ENCODE data around the gene PDE10A. TPM values are rescaled to one million over a fixed set of nuclear protein-coding genes. Genes with fewer than 3 reads are reported as not detected.
A peak's percentile ranks its signal among the peaks of the same experiment; 100 is the strongest.

PDE10A gene
- total and polyA plus RNA-seq, 2 of the 4 experiments (the other 2 are of a cell fraction), result 3.4 to 12.4 TPM

GRCh38 chr6:165487950-165488349, 175.1 kb downstream of the PDE10A start:
- no peak overlapping the region for H3K56ac ChIP-seq (ENCODE audit: extremely low read depth, insufficient read depth, low read length)
- H2BK20ac ChIP-seq (ENCODE audit: low read depth, low read length), result no peak overlapping the region
- H3K9me3 ChIP-seq (ENCODE audit: control insufficient read depth, insufficient read depth, low read length), result no peaks in the 10 kb centered on the region
- ATAC-seq (ENCODE audit: low read depth) (peak; percentile 43), DNase-seq (no peak)
- no peak overlapping the region for H4K8ac ChIP-seq (ENCODE audit: low read depth in 2 of 2, low read length in 2 of 2)
- no peak overlapping the region for H2BK5ac ChIP-seq (ENCODE audit: low read depth, low read length, poor library complexity, severe bottlenecking)
- H3K4me1 ChIP-seq (ENCODE audit: control insufficient read depth, insufficient read depth, low read length), result peaks cover 12% of the 10 kb centered on the region
- no peaks in the 10 kb centered on the region for H3K36me3 ChIP-seq (ENCODE audit: control insufficient read depth, insufficient read depth, low read length)
- no peak overlapping the region for H3K23ac ChIP-seq (ENCODE audit: low read depth, low read length)
- peaks cover 8 to 10% of the 10 kb centered on the region in 2 experiments; a peak in 2 of 4 replicates for H3K79me1 ChIP-seq (ENCODE audit: low read depth in 1 of 2, low read length in 2 of 2)
- H3K14ac ChIP-seq (replicated peaks; ENCODE audit: low read depth, low read length), result no peak overlapping the region
- no peak overlapping the region for H3K4me2 ChIP-seq (ENCODE audit: low read depth, low read length)
- no peak overlapping the region for H4K5ac ChIP-seq (ENCODE audit: low read depth, low read length)
- H4K91ac ChIP-seq (ENCODE audit: insufficient read depth, low read depth, low read length), result no peak overlapping the region
- no peak overlapping the region for H2BK120ac ChIP-seq (ENCODE audit: low read depth, low read length)
- intact Hi-C loops (cut with micrococcal nuclease) (no loop called here), dilution Hi-C loops (cut with HindIII; ENCODE audit: low sequenced_read_pairs, unreplicated experiment) (no loop called here), in situ Hi-C loops (cut with MboI; ENCODE audit: low sequenced_read_pairs) (no loop called here)
- no peaks in the 10 kb centered on the region for H4K20me1 ChIP-seq (ENCODE audit: insufficient read depth, low read length)
- H2BK15ac ChIP-seq (ENCODE audit: low read depth, low read length), result no peak overlapping the region
- no peak overlapping the region for H2AK9ac ChIP-seq (replicated peaks; ENCODE audit: low read depth, low read length, poor library complexity)
- TF ChIP-seq ELK1 (IDR thresholded peaks at IDR 0.05; ENCODE audit: borderline replicate concordance, low read depth, low read length) (no peak), MAZ (IDR thresholded peaks at IDR 0.05; ENCODE audit: borderline replicate concordance, low read depth, low read length) (no peak), CTCF (conservative IDR thresholded peaks at IDR 0.05; ENCODE audit: low read depth, low read length) (no peak), MAFK (IDR thresholded peaks at IDR 0.05; ENCODE audit: low read depth, low read length) (no peak), NFE2L2 (IDR thresholded peaks at IDR 0.05; ENCODE audit: low read depth, low read length) (no peak), RAD21 (IDR thresholded peaks at IDR 0.05; ENCODE audit: low read length) (no peak), CHD1 (IDR thresholded peaks at IDR 0.05; ENCODE audit: low read depth, low read length) (no peak), SMC3 (IDR thresholded peaks at IDR 0.05; ENCODE audit: low read depth, low read length) (no peak), RFX5 (IDR thresholded peaks at IDR 0.05; ENCODE audit: low read depth, low read length) (no peak), FOS (IDR thresholded peaks at IDR 0.05; ENCODE audit: low read depth, low read length) (no peak), MXI1 (IDR thresholded peaks at IDR 0.05; ENCODE audit: borderline replicate concordance, low read depth, low read length) (no peak), POLR2A (IDR thresholded peaks at IDR 0.05; ENCODE audit: low read depth, low read length) (no peak), CEBPB (IDR thresholded peaks at IDR 0.05; ENCODE audit: low read depth, low read length) (no peak)
- H2AK5ac ChIP-seq (ENCODE audit: low read depth, low read length), result no peak overlapping the region
- CTCF ChIA-PET, result no interaction called here
- no peak overlapping the region for H3K9ac ChIP-seq (ENCODE audit: low read depth, low read length)
- H3K4ac ChIP-seq (ENCODE audit: low read depth, low read length), result no peak overlapping the region
- no TSS peak for BruUV-seq (replicated peaks)
- H3K18ac ChIP-seq (ENCODE audit: low read depth, low read length), result no peak overlapping the region
- H3K27me3 ChIP-seq (ENCODE audit: control insufficient read depth, insufficient read depth, low read length), result no peaks in the 10 kb centered on the region
- no peak overlapping the region for H3K4me3 ChIP-seq (ENCODE audit: insufficient read depth, low read depth, low read length)
- no peak overlapping the region for H2AFZ ChIP-seq (replicated peaks; ENCODE audit: low read length, poor library complexity)
- H3K27ac ChIP-seq (ENCODE audit: insufficient read depth, low read length), result no peak overlapping the region
- POLR2A ChIA-PET (ENCODE audit: unreplicated experiment), result no interaction called here
- H3K9me1 ChIP-seq (ENCODE audit: insufficient read depth, low read length), result no peaks in the 10 kb centered on the region; the same call in 1 of the 2 replicates
